ENCODE measurements around the gene C15orf39.

The C15orf39 gene

GRCh38 chr15:75197062-75197630 lies 4.5 kb upstream of the C15orf39 start:
- no peak for DNase-seq (ENCODE audit: low read depth)

- peak; percentile 65 for DNase-seq (ENCODE audit: low read depth)
Measured at GRCh38 chr15:75198560-75199356, 2.9 kb upstream of the C15orf39 start.

DNA sequence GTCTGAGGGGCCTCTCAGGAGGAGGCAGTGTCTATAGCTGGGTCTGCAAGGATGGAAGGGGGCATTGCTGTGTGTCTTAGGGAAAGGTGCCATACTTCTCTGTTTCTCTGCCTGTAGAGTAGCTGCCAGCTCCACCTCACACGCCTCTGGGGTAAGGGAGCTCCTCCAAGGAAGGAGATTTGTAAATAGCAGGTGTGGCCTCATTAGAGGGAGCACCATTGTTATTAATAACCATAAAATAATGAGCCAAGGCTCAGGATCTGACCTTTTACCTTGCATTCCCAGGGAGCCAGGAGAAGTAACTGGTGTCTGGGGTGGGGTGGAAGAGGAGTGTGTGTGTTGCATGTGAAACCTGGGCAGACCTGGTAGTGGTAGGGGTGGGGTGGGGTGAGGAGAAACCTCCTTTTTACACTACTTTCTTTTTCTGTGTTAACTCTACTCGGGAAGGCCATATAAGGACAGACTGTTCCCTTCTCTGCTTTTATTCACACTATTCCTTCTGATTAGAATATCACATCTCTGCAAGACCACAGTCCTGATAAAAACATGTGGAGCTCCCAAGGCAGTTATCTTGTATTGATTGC lies 2.2 kb upstream of the C15orf39 start:
- DNase-seq (ENCODE audit: low read depth) = no peak

GRCh38 chr15:75200391-75200764 lies 1.3 kb upstream of the C15orf39 start:
- DNase-seq (ENCODE audit: low read depth) = no peak

- peak; percentile 47 for DNase-seq (ENCODE audit: low read depth)
Measured at GRCh38 chr15:75200765-75201615, 692 bp upstream of the C15orf39 start.

DNA sequence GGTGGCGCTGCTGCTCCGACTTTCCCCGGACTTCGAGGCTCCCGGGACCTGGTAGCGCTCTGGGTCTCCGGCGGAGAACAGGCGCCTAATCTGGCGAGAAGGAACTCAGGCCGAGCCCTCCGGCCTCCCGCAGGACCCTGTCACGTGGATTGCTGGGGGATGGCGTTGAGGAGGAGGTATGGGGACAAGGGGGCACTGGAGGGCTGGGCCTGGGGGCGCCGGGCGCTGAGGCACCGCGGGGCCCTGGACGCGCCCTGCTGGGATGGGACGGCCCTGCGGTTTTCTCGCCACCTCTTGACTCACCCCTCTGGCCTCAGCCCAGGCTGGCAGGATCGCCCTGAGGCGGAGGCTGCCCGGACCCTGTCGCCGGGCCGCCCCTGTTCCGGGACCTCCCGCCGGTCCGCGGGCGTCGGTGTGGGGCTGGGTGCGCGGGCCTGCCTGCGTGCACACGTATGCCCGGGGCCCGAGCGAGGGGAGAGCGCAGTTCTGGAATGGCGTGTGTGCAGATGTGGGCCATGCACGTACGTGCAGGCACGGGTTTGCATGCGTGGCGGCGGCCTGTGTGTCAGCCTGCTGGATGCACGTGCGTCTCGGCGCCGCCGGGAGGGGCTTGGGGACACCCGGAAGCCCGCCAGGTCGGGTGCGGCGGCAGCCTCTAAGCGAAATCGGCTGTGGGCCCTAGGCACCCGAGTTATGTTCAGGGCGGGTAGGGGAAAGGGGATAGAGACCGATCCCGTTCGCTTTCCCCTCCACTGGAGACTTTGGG lies 752 bp downstream of the C15orf39 start:
- peak; percentile 67 for DNase-seq (ENCODE audit: low read depth)

DNA sequence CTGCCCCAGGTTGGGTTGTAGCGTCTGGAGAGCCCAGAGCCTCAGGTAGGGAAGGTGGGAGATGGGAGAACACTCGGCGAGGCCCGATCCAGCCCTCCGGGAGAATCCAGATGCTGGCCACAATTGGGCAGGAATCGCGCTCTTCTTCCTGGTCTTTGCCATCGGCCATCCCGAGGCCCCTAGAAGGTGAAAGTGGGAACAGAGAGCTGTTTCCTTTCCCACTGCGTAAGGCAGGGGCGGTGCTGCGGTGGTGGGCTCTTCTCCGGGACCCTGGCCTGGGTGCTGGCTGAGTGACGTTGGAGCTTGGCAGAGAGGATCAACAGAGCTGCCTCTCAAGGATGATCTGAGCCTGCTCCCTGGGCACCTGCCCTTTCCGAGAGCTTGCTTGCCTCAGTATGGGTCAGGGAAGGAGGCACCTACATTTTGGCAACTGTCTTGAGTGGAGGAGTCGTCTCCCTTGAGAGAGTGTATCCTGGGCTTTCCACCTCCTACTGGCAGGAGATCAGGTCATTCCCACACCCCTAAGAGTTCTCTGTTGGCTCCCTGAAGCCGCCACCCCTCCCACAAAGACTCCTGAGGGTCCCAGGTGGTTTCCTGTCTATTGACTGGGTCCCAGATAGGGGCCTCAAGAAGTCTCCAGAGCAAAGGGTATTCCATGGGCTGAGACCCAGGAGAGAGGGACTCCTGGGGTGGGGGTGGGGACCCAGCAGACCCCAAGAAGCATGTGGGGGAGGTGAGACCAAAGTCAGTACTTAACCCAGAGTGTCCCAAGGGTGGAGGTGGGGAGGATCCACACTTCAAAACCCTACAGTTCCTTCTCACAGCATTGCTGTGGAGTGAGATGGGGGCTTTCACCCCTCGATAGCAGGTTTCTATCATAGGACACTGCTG lies 1.6 kb downstream of the C15orf39 start:
- DNase-seq (ENCODE audit: low read depth) = no peak

- no peak for DNase-seq (ENCODE audit: low read depth)
Measured at GRCh38 chr15:75203908-75204263, 2.2 kb downstream of the C15orf39 start.

DNA sequence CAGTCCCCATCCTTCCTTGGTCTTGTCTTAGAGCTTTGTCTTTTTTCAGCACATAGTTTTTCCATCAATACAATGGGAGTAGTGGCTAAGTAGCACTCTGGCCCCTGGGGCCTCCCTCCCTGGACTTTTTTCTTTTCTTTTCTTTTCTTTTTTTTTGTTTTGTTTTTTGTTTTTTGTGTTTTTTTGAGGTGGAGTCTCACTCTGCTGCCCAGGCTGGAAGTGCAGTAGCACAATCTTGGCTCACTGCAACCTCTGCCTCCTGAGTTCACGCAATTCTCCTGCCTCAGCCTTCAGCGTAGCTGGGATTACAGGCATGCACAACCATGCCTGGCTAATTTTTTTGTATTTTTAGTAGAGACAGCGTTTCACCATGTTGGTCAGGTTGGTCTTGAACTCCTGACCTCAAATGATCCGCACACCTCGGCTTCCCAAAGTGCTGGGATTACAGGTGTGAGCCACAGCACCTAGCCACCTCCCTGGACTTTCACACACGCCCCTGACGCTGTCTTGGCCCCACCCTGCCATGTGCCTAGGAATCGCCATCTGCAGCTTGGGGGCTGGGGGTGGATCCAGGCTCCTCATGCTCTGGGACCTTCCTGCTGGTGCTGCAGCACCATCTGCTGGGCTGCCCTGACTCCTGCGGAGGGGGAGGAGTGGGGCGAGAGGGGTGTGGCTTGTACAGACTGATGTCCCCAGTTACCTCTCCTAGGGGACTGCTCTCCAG lies 2.8 kb downstream of the C15orf39 start:
- DNase-seq (ENCODE audit: low read depth) = peak; percentile 89

DNA sequence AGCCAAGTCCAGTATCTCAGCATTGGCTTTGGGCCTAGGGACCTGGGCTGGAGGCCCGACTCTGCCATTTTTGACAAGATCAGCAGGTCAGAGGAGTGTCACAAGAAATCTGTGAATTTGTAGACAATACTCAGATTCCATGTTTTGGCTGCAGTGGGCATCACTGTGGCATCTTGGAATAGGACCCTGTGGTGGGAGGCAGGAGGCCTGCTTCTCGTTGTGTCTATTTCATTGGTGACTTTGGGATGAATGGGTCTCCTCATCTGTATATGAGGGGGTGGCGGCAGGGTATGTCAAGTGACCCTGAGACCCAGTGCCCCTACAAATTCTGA lies 3.3 kb downstream of the C15orf39 start:
- no peak for DNase-seq (ENCODE audit: low read depth)

GRCh38 chr15:75206006-75206405 lies 4.3 kb downstream of the C15orf39 start:
- no peak for DNase-seq (ENCODE audit: low read depth)

DNA sequence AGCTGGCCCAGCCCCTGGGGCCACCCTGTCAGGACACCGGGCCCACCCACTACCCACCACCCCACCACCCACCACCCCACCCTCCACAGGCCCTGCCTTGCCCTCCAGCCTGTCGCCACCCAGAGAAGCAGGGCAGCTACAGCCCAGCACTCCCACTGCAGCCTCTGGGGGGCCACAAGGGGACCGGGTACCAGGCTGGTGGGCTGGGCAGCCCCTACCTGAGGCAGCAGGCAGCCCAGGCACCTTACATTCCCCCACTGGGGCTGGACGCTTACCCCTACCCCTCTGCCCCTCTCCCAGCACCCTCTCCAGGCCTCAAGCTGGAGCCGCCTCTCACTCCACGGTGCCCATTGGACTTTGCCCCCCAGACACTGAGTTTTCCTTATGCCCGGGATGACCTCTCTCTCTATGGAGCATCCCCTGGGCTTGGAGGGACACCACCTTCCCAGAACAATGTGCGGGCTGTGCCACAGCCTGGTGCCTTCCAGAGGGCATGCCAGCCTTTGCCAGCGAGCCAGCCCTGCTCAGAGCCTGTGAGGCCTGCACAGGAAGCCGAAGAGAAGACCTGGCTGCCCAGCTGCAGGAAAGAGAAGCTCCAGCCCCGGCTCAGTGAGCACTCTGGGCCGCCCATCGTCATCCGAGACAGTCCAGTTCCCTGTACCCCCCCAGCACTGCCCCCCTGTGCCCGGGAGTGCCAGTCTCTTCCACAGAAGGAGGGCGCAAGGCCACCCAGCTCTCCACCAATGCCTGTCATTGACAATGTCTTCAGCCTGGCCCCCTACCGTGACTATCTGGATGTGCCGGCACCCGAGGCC lies 5.3 kb downstream of the C15orf39 start:
- DNase-seq (ENCODE audit: low read depth) = no peak

- DNase-seq (ENCODE audit: low read depth) = no peak
Measured at GRCh38 chr15:75207618-75208500, 6.2 kb downstream of the C15orf39 start.

DNA sequence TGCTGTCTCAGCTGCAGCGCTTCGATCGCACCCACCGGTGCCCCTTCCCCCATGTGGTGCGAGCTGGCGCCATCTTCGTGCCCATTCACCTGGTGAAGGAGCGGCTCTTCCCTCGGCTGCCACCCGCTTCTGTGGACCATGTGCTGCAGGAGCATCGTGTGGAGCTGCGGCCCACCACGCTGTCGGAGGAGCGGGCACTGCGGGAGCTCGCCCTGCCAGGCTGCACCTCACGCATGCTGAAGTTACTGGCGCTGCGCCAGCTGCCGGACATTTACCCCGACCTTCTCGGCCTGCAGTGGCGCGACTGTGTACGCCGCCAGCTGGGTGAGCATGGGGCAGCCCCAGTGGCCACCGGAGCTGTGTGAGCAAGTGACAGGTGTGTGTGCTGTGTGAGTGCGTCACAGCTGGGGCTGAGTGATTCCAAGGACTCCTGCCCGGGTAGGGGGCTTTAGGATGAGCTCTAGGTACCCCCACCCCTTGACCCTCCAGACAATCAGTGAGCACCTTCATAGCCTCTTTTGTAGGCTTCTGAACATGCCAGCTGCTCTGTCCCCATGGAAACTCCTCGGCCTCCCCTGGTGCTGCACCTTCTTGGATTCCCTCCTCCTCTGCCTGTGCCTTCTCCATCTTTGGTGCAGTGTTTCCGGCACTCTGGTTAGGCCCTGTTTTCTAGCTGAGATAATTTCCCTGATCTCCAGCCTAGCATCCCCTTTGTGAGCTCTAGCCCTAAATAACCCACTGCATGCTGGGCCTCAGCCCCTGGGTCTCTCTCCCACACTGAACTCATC lies 7.0 kb downstream of the C15orf39 start:
- DNase-seq (ENCODE audit: low read depth) = no peak

DNA sequence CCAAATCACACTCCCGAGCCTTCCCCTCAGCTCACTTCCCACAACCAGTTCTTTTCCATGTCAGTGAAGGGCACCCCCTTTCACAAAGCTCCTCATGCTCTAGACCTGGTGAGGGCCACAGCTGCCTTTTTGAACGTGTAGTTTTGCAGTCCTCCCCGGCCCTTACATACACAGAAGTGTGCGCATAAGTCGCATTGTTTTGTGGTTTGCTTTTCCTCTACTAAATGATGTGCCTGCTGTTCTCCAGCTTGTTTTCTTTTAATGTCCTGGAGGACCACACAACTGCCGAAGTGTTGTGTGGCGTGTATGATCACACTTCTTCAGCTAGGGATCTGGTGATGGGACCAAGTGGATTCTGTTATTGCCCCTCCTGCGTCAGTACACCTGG lies 7.6 kb downstream of the C15orf39 start:
- no peak for DNase-seq (ENCODE audit: low read depth)

GRCh38 chr15:75210811-75211230 lies 9.1 kb downstream of the C15orf39 start:
- DNase-seq (ENCODE audit: low read depth) = no peak

DNA sequence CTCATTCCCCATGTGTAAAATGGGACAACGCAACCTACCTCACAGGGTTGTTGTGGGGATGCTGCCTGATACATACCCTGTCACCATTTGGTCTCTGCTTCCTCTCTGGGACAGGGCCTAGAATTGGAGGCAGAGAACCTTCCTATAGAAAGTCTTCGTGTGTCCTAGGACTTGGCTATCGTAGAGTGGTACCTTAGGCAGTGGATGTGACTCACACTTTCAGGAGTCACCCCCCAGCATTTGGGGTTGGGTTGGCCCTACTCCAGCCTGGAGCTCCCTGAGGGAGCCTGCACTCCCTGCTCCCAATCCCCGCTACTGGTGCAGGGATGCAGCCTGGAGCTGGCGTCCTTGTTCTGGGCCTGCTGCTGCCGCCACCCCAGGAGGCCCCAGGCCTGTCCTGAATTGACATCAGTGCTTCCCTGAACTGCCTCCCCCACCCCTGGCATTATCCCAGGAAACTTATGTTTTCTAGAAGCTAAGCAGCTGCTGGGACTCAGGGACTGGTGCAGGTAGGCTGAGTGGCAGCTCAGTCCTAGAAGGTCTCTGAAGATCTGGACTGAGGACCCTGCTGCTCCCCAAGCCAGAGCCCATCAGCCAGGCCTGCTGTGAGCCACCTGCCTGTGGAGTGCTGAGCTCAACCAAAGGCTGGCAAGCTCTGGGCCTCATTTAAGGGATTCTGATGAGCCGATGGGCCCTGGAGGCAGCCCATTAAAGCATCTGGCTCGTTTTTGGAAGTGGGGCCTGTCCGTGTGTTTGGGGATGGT lies 9.9 kb downstream of the C15orf39 start:
- DNase-seq (ENCODE audit: low read depth) = no peak

Measured in iris pigment epithelial cell (primary cell).